K562 (cell line): Measurements from ENCODE around the gene PHLDB3. TPM values are rescaled to one million over a fixed set of nuclear protein-coding genes. Genes with fewer than 3 reads are reported as not detected.
A peak's percentile ranks its signal among the peaks of the same experiment; 100 is the strongest.

Experiments
- BACH1 ChIP-seq: fragments of 200-800 bp; sonication (Bioruptor generic); IDR thresholded peaks from 2 replicates; pipeline ENCODE4 v1.6.1; 2016; ENCODE audit warnings: missing genetic modification characterization, missing compliant biosample characterization
- E2F6 ChIP-seq, 2 experiments: IDR thresholded peaks; 2 replicates each; pipeline ENCODE4 v1.6.1; 2011; ENCODE audit warnings: borderline replicate concordance in 1 of 2, control low read depth in 1 of 2, low read depth in 1 of 2, low read length in 1 of 2, mild to moderate bottlenecking in 1 of 2, mixed read lengths in 1 of 2, moderate library complexity in 1 of 2; ENCODE audit not compliant: insufficient read depth in 1 of 2, insufficient read length in 1 of 2, poor library complexity in 1 of 2, severe bottlenecking in 1 of 2; ENCODE audit errors: extremely low read depth in 1 of 2
- KLF6 ChIP-seq: fragments of 250-450 bp; sonication (Bioruptor Pico); IDR thresholded peaks from 2 replicates; pipeline ENCODE4 v1.4.0; 2020; ENCODE audit warnings: mild to moderate bottlenecking, moderate library complexity, borderline replicate concordance
- MED1 ChIP-seq: sonication (generic); formaldehyde crosslinking; IDR thresholded peaks from 2 replicates; pipeline ENCODE4 v1.8.1; 2023; ENCODE audit warnings: missing genetic modification reagents, borderline replicate concordance
- RBM22 ChIP-seq: fragments of 200-400 bp; formaldehyde crosslinking; IDR thresholded peaks from 2 replicates; pipeline ENCODE4 v1.6.1; 2018; ENCODE audit warnings: low read length, low read depth; ENCODE audit not compliant: poor library complexity, severe bottlenecking
- TBP ChIP-seq: optimal IDR thresholded peaks from 2 replicates; pipeline ENCODE3; 2011; ENCODE audit warnings: low read depth, low read length, improper control_type of control experiment
- TFAP4 ChIP-seq: sonication (generic); formaldehyde crosslinking; IDR thresholded peaks from 2 replicates; pipeline ENCODE4 v1.8.0; 2022; ENCODE audit warnings: missing genetic modification reagents, mild to moderate bottlenecking, moderate library complexity, borderline replicate concordance
- ZBTB8A ChIP-seq: fragments of 450-650 bp; IDR thresholded peaks from 2 replicates; pipeline ENCODE4 v1.6.1; 2018; ENCODE audit warnings: mild to moderate bottlenecking, moderate library complexity; ENCODE audit not compliant: partially characterized antibody
- ZC3H8 ChIP-seq: fragments of 450-650 bp; IDR thresholded peaks from 2 replicates; pipeline ENCODE4 v1.6.1; 2017
- ZNF134 ChIP-seq: fragments of 250-450 bp; sonication (Bioruptor Pico); conservative IDR thresholded peaks from 2 replicates; pipeline ENCODE4 v1.4.0; 2020
- polyA plus RNA-seq, 8 experiments: library from polyadenylated mRNA; depleted of rRNA in 4 of 8; stranded (reverse) in 5 of 8; unstranded in 3 of 8; fragments of >200 nt; fragmentation: Nextera tagmentation in 2 of 8; fragmentation: Illumina TruSeq in 1 of 8; extraction: Ambion mirVana in 2 of 8; extraction: Trizol in 1 of 8; gene quantifications; 2 replicates each; pipeline versions ENCODE4 v1.2.1 to v1.2.3, GENCODE V29; 2011 to 2014; ENCODE audit warnings: inconsistent platforms in 1 of 8, missing spikeins in 1 of 8
- total RNA-seq, 7 experiments: library from RNA; depleted of rRNA in 6 of 7; stranded (reverse); fragments of >200 nt in 6 of 7; fragmentation: Illumina TruSeq in 2 of 7; extraction: Trizol in 2 of 7; gene quantifications; 2 replicates each; pipeline versions ENCODE4 v1.2.1 to v1.2.3, GENCODE V29; 2011 to 2021; ENCODE audit warnings: low replicate concordance in 1 of 7
- TF ChIP-seq, protein P1 (sequence below): fragments of 250-450 bp; sonication (Bioruptor Pico); IDR thresholded peaks from 2 replicates; pipeline ENCODE4 v1.8.0; 2022; ENCODE audit warnings: moderate library complexity, mild to moderate bottlenecking, inconsistent platforms
- TF ChIP-seq, protein P2 (sequence below): sonication (generic); formaldehyde crosslinking; IDR thresholded peaks from 2 replicates; pipeline ENCODE4 v1.8.1; 2023; ENCODE audit warnings: mild to moderate bottlenecking, missing genetic modification reagents
- TF ChIP-seq, protein P3 (sequence below): fragments of 450-650 bp; formaldehyde crosslinking; conservative IDR thresholded peaks from 2 replicates; pipeline ENCODE4 v1.4.0; 2022; ENCODE audit warnings: mild to moderate bottlenecking, missing genetic modification characterization
- TF ChIP-seq, protein P4 (sequence below), 2 experiments: fragments of 450-650 bp; IDR thresholded peaks; 2 replicates each; pipeline ENCODE4 v1.6.1; 2016
- TF ChIP-seq, protein P5 (sequence below): sonication (generic); IDR thresholded peaks from 2 replicates; pipeline ENCODE4 v1.6.1; 2016

The PHLDB3 gene
- total and polyA plus RNA-seq, 9 of the 15 experiments (the other 6 are each of a cell fraction or from before 2014, with no cell fraction given): 0.04 to 23.5 (median 3.9) TPM

GRCh38 chr19:43474986-43475705 is 29.4 kb downstream of the PHLDB3 start (continued):
- TF ChIP-seq KLF6 (CRISPR knock-in tag) (no peak), ZNF134 (CRISPR knock-in tag) (no peak), MED1 (no peak), TBP (peak; percentile 68), RBM22 (no peak), ZC3H8 (no peak), ZBTB8A (no peak), TFAP4 (peak; percentile 58), E2F6 (IDR thresholded peaks at IDR 0.05; ENCODE audit: borderline replicate concordance in 1 of 2, extremely low read depth in 1 of 2, insufficient read depth in 1 of 2, insufficient read length in 1 of 2, low read depth in 1 of 2, low read length in 1 of 2, poor library complexity in 1 of 2, severe bottlenecking in 1 of 2) (peak; percentile 65 to 91), BACH1 (tag) (no peak; the same call in 1 of the 2 replicates)
- TF ChIP-seq, protein P1, sequence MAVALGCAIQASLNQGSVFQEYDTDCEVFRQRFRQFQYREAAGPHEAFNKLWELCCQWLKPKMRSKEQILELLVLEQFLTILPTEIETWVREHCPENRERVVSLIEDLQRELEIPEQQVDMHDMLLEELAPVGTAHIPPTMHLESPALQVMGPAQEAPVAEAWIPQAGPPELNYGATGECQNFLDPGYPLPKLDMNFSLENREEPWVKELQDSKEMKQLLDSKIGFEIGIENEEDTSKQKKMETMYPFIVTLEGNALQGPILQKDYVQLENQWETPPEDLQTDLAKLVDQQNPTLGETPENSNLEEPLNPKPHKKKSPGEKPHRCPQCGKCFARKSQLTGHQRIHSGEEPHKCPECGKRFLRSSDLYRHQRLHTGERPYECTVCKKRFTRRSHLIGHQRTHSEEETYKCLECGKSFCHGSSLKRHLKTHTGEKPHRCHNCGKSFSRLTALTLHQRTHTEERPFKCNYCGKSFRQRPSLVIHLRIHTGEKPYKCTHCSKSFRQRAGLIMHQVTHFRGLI (CRISPR knock-in tag): no peak
- TF ChIP-seq, protein P2, sequence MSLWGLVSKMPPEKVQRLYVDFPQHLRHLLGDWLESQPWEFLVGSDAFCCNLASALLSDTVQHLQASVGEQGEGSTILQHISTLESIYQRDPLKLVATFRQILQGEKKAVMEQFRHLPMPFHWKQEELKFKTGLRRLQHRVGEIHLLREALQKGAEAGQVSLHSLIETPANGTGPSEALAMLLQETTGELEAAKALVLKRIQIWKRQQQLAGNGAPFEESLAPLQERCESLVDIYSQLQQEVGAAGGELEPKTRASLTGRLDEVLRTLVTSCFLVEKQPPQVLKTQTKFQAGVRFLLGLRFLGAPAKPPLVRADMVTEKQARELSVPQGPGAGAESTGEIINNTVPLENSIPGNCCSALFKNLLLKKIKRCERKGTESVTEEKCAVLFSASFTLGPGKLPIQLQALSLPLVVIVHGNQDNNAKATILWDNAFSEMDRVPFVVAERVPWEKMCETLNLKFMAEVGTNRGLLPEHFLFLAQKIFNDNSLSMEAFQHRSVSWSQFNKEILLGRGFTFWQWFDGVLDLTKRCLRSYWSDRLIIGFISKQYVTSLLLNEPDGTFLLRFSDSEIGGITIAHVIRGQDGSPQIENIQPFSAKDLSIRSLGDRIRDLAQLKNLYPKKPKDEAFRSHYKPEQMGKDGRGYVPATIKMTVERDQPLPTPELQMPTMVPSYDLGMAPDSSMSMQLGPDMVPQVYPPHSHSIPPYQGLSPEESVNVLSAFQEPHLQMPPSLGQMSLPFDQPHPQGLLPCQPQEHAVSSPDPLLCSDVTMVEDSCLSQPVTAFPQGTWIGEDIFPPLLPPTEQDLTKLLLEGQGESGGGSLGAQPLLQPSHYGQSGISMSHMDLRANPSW (CRISPR knock-in tag): 0 out of 2 replicates have a peak, but pooled peaks have one; percentile 86
- TF ChIP-seq, protein P3, sequence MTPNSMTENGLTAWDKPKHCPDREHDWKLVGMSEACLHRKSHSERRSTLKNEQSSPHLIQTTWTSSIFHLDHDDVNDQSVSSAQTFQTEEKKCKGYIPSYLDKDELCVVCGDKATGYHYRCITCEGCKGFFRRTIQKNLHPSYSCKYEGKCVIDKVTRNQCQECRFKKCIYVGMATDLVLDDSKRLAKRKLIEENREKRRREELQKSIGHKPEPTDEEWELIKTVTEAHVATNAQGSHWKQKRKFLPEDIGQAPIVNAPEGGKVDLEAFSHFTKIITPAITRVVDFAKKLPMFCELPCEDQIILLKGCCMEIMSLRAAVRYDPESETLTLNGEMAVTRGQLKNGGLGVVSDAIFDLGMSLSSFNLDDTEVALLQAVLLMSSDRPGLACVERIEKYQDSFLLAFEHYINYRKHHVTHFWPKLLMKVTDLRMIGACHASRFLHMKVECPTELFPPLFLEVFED: no peak
- TF ChIP-seq, protein P4, sequence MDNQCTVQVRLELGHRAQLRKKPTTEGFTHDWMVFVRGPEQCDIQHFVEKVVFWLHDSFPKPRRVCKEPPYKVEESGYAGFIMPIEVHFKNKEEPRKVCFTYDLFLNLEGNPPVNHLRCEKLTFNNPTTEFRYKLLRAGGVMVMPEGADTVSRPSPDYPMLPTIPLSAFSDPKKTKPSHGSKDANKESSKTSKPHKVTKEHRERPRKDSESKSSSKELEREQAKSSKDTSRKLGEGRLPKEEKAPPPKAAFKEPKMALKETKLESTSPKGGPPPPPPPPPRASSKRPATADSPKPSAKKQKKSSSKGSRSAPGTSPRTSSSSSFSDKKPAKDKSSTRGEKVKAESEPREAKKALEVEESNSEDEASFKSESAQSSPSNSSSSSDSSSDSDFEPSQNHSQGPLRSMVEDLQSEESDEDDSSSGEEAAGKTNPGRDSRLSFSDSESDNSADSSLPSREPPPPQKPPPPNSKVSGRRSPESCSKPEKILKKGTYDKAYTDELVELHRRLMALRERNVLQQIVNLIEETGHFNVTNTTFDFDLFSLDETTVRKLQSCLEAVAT (IDR thresholded peaks at IDR 0.05): no peak
- TF ChIP-seq, protein P5, sequence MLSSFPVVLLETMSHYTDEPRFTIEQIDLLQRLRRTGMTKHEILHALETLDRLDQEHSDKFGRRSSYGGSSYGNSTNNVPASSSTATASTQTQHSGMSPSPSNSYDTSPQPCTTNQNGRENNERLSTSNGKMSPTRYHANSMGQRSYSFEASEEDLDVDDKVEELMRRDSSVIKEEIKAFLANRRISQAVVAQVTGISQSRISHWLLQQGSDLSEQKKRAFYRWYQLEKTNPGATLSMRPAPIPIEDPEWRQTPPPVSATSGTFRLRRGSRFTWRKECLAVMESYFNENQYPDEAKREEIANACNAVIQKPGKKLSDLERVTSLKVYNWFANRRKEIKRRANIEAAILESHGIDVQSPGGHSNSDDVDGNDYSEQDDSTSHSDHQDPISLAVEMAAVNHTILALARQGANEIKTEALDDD: no peak
